Measurements from ENCODE around the gene CLCN7. TPM values are rescaled to one million over a fixed set of nuclear protein-coding genes. Genes with fewer than 3 reads are reported as not detected.

CLCN7 gene
- total and polyA plus RNA-seq, 2 of the 8 experiments (the other 6 are each of a cell fraction or from before 2014, with no cell fraction given), result 38.6 to 81.5 TPM

DNA sequence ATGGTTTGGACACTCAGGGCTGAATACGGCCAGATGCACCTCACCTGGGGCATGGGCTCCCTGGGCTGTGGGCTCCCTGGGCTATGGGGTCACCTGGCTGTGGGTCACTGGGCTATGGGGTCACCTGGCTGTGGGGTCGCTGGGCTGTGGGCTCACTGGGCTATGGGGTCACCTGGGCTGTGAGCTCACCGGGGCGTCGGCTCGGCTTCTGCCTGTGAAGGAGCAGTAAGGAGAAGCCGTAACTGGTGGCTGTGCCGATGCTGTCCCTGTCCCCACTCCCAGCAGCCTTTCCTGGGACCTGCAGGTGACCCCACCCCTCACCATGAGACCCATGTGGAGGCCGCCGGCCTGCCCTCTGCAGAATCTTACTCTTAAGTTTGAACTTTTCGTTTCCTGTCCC, 45.8 kb downstream of the CLCN7 start:
- Histone ChIP-seq H2AFZ (ENCODE audit: low read length) (no peak overlapping the region), H3K14ac (ENCODE audit: insufficient read length) (no peak overlapping the region), H4K91ac (replicated peaks; ENCODE audit: insufficient read length, low read length) (peak overlapping the region; percentile 65), H3K36me3 (ENCODE audit: control insufficient read depth in 2 of 4, insufficient read depth in 4 of 4, low read length in 3 of 4) (no peaks in the 10 kb centered on the region), H3K79me2 (ENCODE audit: control insufficient read depth in 1 of 2, insufficient read depth in 2 of 2, low read length in 2 of 2) (no peaks in the 10 kb centered on the region), H3K27ac (ENCODE audit: low read depth, low read length) (no peak overlapping the region), H4K5ac (ENCODE audit: insufficient read length, low read depth, low read length) (no peak overlapping the region), H3K4ac (replicated peaks; ENCODE audit: insufficient read length, low read depth, low read length) (peak overlapping the region; percentile 78), H2BK15ac (ENCODE audit: low read length) (no peak overlapping the region), H2BK20ac (ENCODE audit: low read length) (no peak overlapping the region), H3K18ac (ENCODE audit: extremely low read depth, low read length) (no peak overlapping the region), H2BK12ac (ENCODE audit: low read depth, low read length) (peak overlapping the region; percentile 44; the same call in 1 of the 2 replicates), H3K4me1 (replicated peaks in 1 of 4; ENCODE audit: control insufficient read depth in 3 of 4, insufficient read depth in 4 of 4, low read length in 3 of 4) (no peaks in the 10 kb centered on the region; a peak in 2 of 7 replicates), H3K23me2 (ENCODE audit: low read depth, low read length) (no peaks in the 10 kb centered on the region), H3K23ac (ENCODE audit: insufficient read length) (no peak overlapping the region), H2BK5ac (ENCODE audit: low read depth, low read length) (no peak overlapping the region), H2AK5ac (ENCODE audit: low read depth, low read length) (no peak overlapping the region), H4K20me1 (replicated peaks in 1 of 2; ENCODE audit: control insufficient read depth in 1 of 2, insufficient read depth in 2 of 2, low read length in 2 of 2) (no peaks in the 10 kb centered on the region), H3K9me3 (ENCODE audit: insufficient read depth in 2 of 2, low read depth in 1 of 2, low read length in 1 of 2) (no peaks in the 10 kb centered on the region), H3K4me2 (ENCODE audit: insufficient read depth in 1 of 2, low read depth in 2 of 2, low read length in 2 of 2) (no peak overlapping the region), H2BK120ac (replicated peaks; ENCODE audit: low read depth, low read length) (no peak overlapping the region), H3K27me3 (replicated peaks in 1 of 4; ENCODE audit: control insufficient read depth in 3 of 4, extremely low read depth in 1 of 4, insufficient read depth in 3 of 4, low read length in 3 of 4) (no peaks in the 10 kb centered on the region), H3K4me3 (ENCODE audit: extremely low read depth in 1 of 4, insufficient read depth in 2 of 4, low read depth in 3 of 4, low read length in 4 of 4) (no peak overlapping the region), H3K56ac (replicated peaks; ENCODE audit: insufficient read length, low read depth, low read length) (no peak overlapping the region), H3K79me1 (ENCODE audit: low read depth, low read length) (no peaks in the 10 kb centered on the region), H4K8ac (ENCODE audit: extremely low read depth, insufficient read depth, low read length) (peak overlapping the region; percentile 97), H3K9ac (replicated peaks in 1 of 4; ENCODE audit: extremely low read depth in 1 of 4, low read depth in 3 of 4, low read length in 3 of 4) (no peak overlapping the region)
- TF ChIP-seq BCL11A (IDR thresholded peaks at IDR 0.05; ENCODE audit: low read depth in 2 of 2, low read length in 2 of 2) (no peak), TBP (IDR thresholded peaks at IDR 0.05; ENCODE audit: low read depth, low read length) (no peak), NRF1 (IDR thresholded peaks at IDR 0.05; ENCODE audit: low read depth, low read length) (no peak), SRF (IDR thresholded peaks at IDR 0.05; ENCODE audit: low read depth, low read length) (no peak), TAF7 (optimal IDR thresholded peaks at IDR 0.05; ENCODE audit: borderline replicate concordance, low read depth, low read length) (no peak), CTBP2 (IDR thresholded peaks at IDR 0.05; ENCODE audit: borderline replicate concordance, insufficient read depth, insufficient read length, low read length) (no peak), POLR2A (IDR thresholded peaks at IDR 0.05; ENCODE audit: control extremely low read depth in 1 of 2, low read depth in 2 of 2, low read length in 2 of 2) (no peak), SP1 (IDR thresholded peaks at IDR 0.05; ENCODE audit: low read depth, low read length) (no peak), RAD21 (IDR thresholded peaks at IDR 0.05 in 1 of 2, conservative IDR thresholded peaks at IDR 0.05 in 1 of 2; ENCODE audit: low read depth in 2 of 2, low read length in 2 of 2) (no peak), GABPA (IDR thresholded peaks at IDR 0.05; ENCODE audit: borderline replicate concordance, insufficient read depth, low read length) (no peak), SIX5 (IDR thresholded peaks at IDR 0.05; ENCODE audit: low read depth, low read length) (no peak)
- FAIRE-seq (no peak), DNase-seq (ENCODE audit: low read depth in 1 of 2, low spot score in 2 of 2) (peak in 1 of 2 experiments; percentile 41)
- WGBS, 2 experiments (ENCODE audit: extremely low coverage in 1 of 2, insufficient coverage in 1 of 2, insufficient read length in 1 of 2, insufficient replicate concordance in 2 of 2, low coverage in 1 of 2, low lambda C conversion rate in 2 of 2, missing lambda C conversion rate in 1 of 2), result 90% methylated on average over 8 of the region's 11 CpGs; no CpG with 5 or more reads in 1 of the 2 experiments
- ChIA-PET CTCF (ENCODE audit: partially characterized antibody) (interaction anchor here (0.6 to 3.9 kb wide), 9 partner anchors 10 to 325 kb away, joined by 3 to 30 read pairs (median 5); partner anchors contain the start of gene CCDC154), POLR2A (ENCODE audit: partially characterized antibody) (interaction anchor here (0.6 to 4.3 kb wide), 5 partner anchors 8 to 30 kb away, joined by 3 to 22 read pairs (median 5); partner anchors contain the start of genes CCDC154 and UQCC4)
